OCI-M2 (cell line): Measurements from ENCODE around the gene CCM2.

Experiments
- DNase-seq: peaks from one replicate; lab custom pipeline; 2025; ENCODE audit not compliant: unreplicated experiment; lab: John Stamatoyannopoulos, UW

The CCM2 gene

DNA sequence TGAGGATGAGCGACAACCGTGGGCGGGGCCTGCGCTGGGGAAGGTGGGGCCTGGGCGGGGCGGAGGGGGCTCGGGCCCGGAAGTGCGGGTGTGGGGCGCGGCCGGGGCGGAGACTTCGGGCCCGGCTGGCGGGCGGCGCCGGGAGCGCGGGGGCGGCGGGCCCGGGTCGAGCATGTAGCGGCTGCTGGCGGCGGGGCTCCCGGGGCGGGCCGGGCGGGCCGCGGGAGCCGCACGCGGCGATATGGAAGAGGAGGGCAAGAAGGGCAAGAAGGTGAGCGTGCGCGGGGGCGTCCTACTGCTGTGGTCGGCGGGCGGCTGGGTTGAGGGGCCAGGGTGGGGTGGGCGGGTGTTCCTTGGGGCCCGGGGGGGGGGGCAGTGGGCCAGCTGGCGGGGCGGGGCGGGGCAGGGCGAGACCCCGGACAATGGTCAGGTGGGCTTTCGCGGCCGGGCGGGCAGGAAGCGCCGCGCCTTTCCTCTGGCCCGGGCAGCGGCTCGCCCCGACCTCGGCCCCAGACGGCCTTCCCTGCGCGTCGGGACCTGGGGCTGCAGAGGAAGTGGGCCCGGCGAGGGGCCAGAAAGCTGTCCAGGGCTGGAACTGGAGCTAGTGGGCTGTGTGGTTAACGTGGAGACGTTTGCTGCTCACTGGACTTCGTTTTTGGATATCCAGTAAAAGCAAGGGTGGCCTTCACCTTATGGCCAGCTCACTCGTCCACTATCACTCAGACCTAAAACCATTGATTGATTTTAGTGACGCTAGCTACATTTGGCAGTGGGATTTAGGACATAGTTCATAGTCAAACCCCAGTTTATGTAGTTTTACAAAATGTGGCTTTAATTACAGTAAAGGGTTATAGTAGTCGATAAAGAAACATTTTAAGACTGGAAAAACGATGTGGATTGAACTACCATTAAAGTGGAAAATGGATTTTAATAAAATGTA, at the start of gene CCM2:
Gene CCM2, plus strand, starts transcription at position 109 of the 940 bp plus-strand sequence. Its CDS starts 133 bp downstream, at position 242.
- no peak for DNase-seq

DNA sequence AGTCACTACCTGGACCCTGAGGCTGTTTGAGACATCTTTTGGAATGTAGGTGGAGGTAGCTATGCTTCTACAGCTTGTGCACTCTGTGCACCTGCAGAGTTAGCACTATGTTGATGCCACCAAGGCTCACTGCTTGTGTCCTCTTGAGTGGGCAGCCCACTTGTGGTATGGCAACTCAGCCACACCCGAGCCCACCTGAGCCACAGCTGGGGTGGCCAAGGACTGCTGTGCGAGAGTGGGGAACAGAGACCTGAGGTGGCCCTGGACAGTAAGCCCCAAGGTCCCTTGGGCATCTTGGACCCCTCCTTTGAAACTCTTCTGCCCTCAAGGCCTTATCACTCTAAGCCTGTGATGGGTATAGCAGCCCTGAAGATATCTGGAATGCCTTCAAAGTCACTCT, 46.8 kb upstream of the CCM2 start:
- DNase-seq: no peak

- no peak for DNase-seq
These were observed 44.3 kb upstream of the CCM2 start for GRCh38 chr7:44955733-44956132.

GRCh38 chr7:44956157-44956766, 43.7 kb upstream of the CCM2 start:
- no peak for DNase-seq

- DNase-seq: no peak
These were observed 41.2 kb upstream of the CCM2 start for GRCh38 chr7:44958645-44959344.

DNA sequence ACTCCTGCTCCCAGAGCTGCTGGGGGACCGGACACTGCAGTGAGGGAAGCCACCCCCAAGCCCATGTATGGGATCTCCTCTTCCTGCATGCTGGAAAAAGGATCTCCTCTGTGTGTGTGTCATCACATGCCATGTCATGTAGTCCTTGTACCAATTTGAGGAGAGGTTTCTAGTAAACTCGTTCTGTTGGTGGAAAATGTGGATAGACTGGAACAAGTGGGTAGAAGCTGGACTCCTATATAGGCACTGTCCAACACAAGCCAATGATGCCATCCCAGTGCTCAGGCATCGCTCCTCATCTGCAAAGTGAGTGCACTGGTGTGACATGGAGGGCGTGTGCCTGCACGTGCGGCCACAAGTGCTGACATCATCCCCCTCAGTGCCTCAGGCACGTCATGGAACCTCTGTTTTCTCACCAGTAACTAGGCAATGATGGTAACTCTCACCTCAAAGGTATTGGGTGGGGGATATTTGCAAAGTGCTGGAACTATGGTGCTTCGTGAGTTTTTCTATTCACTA, 40.5 kb upstream of the CCM2 start:
- DNase-seq: no peak

DNA sequence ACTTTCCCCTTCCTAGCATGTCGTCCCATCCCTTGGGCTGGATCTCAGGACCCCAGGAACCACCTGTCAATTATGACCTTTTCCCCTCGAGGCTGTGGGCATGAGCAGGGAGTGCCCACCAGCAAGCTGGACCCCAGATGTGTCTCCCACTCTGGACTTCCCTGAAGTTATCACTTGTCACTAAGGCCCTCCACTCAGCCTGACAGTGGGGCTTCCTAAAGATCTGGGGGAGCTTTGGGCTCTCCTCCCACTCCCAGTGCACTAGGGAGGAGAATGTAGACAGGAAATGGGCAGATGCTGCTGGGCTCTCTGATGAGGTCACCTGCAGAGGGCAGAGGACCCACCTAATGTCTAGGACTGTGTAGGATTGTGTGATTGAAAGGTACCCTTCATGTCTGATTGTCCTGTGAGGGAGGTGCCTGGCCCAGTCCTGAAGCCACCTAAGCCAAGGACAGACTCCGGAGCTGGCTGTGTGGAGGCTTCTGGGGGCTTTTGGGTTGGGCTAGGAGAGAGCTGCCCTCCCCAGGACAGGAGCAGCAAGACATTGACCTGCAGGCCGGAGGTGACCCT, 39.9 kb upstream of the CCM2 start:
- DNase-seq: no peak

DNA sequence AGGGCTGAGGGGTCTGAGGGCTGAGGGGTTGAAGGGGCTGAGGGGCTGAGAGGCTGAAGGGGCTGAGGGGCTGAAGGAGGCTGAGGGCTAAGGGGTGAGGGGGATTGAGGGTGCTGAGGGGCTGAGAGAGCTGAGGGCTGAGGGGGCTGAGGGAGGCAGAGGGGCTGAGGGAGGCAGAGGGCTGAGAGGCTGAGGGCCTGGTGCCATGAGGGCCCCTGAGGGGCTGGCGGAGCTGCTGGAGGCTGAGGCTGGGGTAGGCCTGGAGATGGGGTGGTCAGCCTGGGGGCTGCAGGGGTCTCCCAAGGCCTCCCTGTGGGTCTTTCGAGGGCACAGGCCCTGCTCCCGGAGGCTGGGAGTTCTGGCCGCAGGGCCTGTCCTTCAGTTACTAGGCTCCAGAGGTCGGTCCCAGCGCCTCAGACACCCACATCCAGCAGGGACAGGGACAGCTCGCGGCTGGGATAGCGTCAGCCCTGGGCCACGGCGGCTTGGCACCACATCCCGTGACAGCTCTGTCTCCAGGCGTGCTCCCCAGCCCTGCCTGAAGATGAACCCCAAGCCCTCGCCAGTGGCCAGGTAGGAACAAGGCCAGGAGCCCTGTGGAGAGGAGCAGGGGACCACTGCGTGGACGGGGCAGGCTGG, 38.0 kb upstream of the CCM2 start:
- DNase-seq: no peak

- DNase-seq: no peak
These were observed 37.3 kb upstream of the CCM2 start for GRCh38 chr7:44962483-44963251.

DNA sequence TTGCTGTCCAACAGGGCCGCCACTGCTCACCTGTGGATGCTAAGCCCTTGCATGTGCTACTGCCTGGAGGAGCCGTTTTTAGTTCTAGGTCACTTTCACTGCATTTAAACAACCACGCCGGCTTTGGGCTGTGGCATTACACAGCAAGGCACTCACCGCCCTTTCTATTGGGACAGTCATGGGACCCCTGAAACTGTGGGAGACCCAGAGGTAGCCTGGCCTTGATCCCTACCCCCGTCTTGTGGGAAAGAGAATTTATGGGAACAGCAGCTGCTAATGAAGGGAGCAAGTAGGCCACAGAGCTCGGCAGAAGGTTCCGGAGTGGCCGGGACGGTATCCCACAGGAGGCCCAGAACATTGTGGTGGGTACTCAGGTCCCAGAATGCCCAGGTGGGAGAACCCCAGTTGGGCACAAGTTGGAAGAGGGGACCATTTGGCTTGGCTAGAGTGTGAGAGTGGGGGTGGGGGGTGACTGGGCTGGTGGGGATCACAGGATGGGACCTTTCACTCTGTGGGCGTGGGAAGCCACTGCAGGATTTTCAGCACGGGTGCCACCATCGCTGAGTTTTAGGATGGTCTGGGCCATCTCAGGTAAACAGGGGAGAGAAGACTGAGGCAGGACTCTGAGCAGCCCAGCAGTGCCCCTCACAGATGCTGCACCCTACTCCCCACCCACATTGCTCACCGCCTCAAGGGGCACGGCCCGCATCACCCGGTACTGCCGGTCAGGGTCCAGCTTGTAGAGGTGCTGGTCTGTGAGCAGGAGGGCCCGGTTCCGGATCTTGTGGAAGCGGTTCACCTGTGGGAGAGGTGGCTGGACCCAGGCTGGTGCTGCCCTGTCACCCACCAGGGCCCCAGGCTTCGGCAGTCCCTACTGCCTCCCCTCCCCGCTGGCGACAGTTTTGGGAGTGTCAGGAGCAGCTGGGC, 36.4 kb upstream of the CCM2 start:
- DNase-seq: no peak

- DNase-seq: no peak
These were observed 35.6 kb upstream of the CCM2 start for GRCh38 chr7:44964384-44964830.

DNA sequence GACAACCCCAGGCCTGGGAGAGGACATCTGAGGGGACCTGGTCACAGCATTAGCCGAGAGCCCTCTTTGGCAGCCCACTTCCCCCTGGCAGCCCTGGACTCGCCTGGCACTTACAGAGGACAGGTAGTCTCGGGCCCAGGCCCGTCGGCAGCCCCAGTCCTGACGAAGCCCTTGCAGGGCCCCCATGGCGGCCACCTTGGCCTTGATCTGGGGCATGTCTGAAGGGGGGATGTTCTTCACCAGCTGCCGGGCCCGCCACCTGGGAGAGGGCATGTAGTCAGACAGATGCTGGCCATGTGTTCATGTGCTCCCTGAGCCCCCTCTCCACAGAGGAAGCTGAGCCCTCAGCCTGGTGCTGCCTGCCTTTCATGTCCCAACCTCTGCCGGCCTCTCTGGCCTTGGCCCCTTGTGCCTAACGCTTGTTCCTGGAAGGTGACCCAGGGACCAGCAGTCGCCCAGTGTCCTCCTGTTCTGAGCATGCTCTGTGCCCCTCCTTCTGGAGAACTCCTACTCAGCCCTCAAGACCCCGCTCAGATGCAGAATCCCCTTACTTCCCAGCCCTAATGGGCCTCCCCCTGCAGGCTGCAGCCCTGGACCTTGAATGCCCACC, 35.1 kb upstream of the CCM2 start:
- no peak for DNase-seq

GRCh38 chr7:44965441-44965903, 34.5 kb upstream of the CCM2 start:
- DNase-seq: no peak

GRCh38 chr7:44965937-44966730, 33.9 kb upstream of the CCM2 start:
- DNase-seq: no peak

DNA sequence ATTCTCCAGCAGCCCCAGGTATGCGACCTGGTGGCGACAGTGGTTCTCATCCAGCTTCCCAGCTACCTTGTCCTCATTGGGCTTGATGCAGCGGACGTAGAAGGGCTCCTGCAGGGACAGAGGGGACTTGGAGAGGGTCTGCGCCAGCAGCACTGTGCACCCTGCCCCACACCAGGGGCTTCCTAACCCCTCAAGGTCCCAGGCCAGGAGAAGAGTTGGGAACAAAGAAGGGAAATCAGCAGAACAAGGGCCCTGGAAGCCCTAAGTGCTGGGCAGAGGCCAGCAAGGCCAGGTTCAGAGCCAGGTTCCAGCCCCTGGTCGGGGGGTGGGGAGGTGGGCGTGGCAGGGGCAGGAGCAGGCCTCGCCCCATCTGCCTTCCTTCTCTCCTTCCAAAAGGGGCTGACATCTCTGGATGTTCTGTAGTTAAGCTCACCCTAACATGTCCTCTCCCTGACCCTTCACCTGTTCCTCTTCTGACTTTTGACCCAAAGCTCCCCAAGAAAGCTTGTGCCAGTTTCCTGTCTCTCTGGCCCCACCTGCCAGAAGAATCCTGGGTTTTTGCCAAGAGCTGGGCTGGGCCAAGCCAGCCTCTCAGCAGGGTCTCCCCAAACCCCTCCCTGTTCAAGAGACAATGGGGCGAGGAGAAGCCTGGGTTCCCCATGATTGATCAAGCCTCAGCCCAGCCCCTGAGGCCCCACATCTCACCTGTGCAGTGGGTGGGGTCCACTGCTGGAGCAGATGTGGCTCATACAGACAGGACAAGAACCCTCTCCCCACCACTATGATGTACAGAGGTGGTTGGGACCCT, 33.1 kb upstream of the CCM2 start:
- DNase-seq: no peak

GRCh38 chr7:44967571-44968446, 32.2 kb upstream of the CCM2 start:
- no peak for DNase-seq
